K562 (cell line): ENCODE data around the gene ALG8. TPM values are rescaled to one million over a fixed set of nuclear protein-coding genes. Genes with fewer than 3 reads are reported as not detected.

ENCODE experiments used
- AFF1 ChIP-seq, 2 experiments: fragments of 450-650 bp; IDR thresholded peaks; 2 replicates each; pipeline ENCODE4 v1.6.1; 2018; ENCODE audit warnings: mild to moderate bottlenecking in 2 of 2, low read depth in 1 of 2; ENCODE audit not compliant: partially characterized antibody in 2 of 2
- ATF1 ChIP-seq, 2 experiments: fragments of 450-650 bp in 1 of 2; IDR thresholded peaks; 2 replicates each; pipeline ENCODE4 v1.6.1; 2016; ENCODE audit warnings: missing compliant biosample characterization in 1 of 2, missing genetic modification characterization in 1 of 2
- BMI1 ChIP-seq: fragments of 150-350 bp; IDR thresholded peaks from 2 replicates; pipeline ENCODE4 v1.6.1; 2014; ENCODE audit warnings: low read length
- BRD9 ChIP-seq: fragments of 450-650 bp; IDR thresholded peaks from 2 replicates; pipeline ENCODE4 v1.6.1; 2018; ENCODE audit warnings: low read depth; ENCODE audit not compliant: partially characterized antibody
- CC2D1A ChIP-seq: fragments of 450-650 bp; IDR thresholded peaks from 2 replicates; pipeline ENCODE4 v1.6.1; 2017; ENCODE audit warnings: mild to moderate bottlenecking
- E2F4 ChIP-seq: sonication (generic); formaldehyde crosslinking; IDR thresholded peaks from 2 replicates; pipeline ENCODE4 v1.8.0; 2022; ENCODE audit warnings: mild to moderate bottlenecking, low read depth, missing genetic modification reagents
- ESRRA ChIP-seq: fragments of 450-650 bp; IDR thresholded peaks from 2 replicates; pipeline ENCODE4 v1.6.1; 2014; ENCODE audit warnings: low read depth, mild to moderate bottlenecking, moderate library complexity, borderline replicate concordance
- HCFC1 ChIP-seq: IDR thresholded peaks from 2 replicates; pipeline ENCODE4 v1.6.1; 2012; ENCODE audit warnings: low read depth, low read length, improper control_type of control experiment
- LARP7 ChIP-seq: fragments of 450-650 bp; IDR thresholded peaks from 2 replicates; pipeline ENCODE4 v1.6.1; 2016
- MBD2 ChIP-seq: sonication (generic); IDR thresholded peaks from 2 replicates; pipeline ENCODE4 v1.6.1; 2016; ENCODE audit warnings: low read depth, borderline replicate concordance
- PPARD ChIP-seq: fragments of 250-450 bp; sonication (Bioruptor Pico); IDR thresholded peaks from 2 replicates; pipeline ENCODE4 v1.8.0; 2022; ENCODE audit warnings: inconsistent platforms, mild to moderate bottlenecking, moderate library complexity
- RBBP5 ChIP-seq: fragments of 200-600 bp; sonication (generic); IDR thresholded peaks from 2 replicates; pipeline ENCODE4 v1.6.1; 2012; ENCODE audit warnings: borderline replicate concordance, mild to moderate bottlenecking, low read length, control low read depth, inconsistent platforms; ENCODE audit not compliant: insufficient read depth, poor library complexity, severe bottlenecking
- YY1 ChIP-seq, 3 experiments: IDR thresholded peaks; 2 replicates each; pipeline ENCODE4 v1.6.1; 2011; ENCODE audit warnings: low read length in 2 of 3, mild to moderate bottlenecking in 2 of 3, moderate library complexity in 2 of 3, borderline replicate concordance in 1 of 3, control low read depth in 1 of 3, low read depth in 1 of 3; ENCODE audit not compliant: insufficient read depth in 3 of 3, insufficient replicate concordance in 2 of 3, control insufficient read depth in 1 of 3, insufficient read length in 1 of 3; ENCODE audit errors: extremely low read depth in 1 of 3
- ZC3H4 ChIP-seq: sonication (generic); formaldehyde crosslinking; IDR thresholded peaks from 2 replicates; pipeline ENCODE4 v1.9.0; 2021; ENCODE audit warnings: missing genetic modification reagents, borderline replicate concordance
- ZFP36 ChIP-seq: fragments of 150-350 bp; IDR thresholded peaks from 2 replicates; pipeline ENCODE4 v1.6.1; 2018; ENCODE audit warnings: low read length, low read depth; ENCODE audit not compliant: partially characterized antibody
- ZNF24 ChIP-seq: fragments of 450-650 bp; IDR thresholded peaks from 2 replicates; pipeline ENCODE4 v1.6.1; 2016
- ZNF354B ChIP-seq: fragments of 250-450 bp; sonication (Bioruptor Pico); IDR thresholded peaks from 2 replicates; pipeline ENCODE4 v1.4.0; 2020
- ZNF395 ChIP-seq: fragments of 200-800 bp; sonication (Bioruptor generic); IDR thresholded peaks from 2 replicates; pipeline ENCODE4 v1.6.1; 2017; ENCODE audit warnings: missing genetic modification characterization, missing compliant biosample characterization
- polyA plus RNA-seq, 8 experiments: library from polyadenylated mRNA; depleted of rRNA in 4 of 8; stranded (reverse) in 5 of 8; unstranded in 3 of 8; fragments of >200 nt; fragmentation: Nextera tagmentation in 2 of 8; fragmentation: Illumina TruSeq in 1 of 8; extraction: Ambion mirVana in 2 of 8; extraction: Trizol in 1 of 8; gene quantifications; 2 replicates each; pipeline versions ENCODE4 v1.2.1 to v1.2.3, GENCODE V29; 2011 to 2014; ENCODE audit warnings: inconsistent platforms in 1 of 8, missing spikeins in 1 of 8
- total RNA-seq, 7 experiments: library from RNA; depleted of rRNA in 6 of 7; stranded (reverse); fragments of >200 nt in 6 of 7; fragmentation: Illumina TruSeq in 2 of 7; extraction: Trizol in 2 of 7; gene quantifications; 2 replicates each; pipeline versions ENCODE4 v1.2.1 to v1.2.3, GENCODE V29; 2011 to 2021; ENCODE audit warnings: low replicate concordance in 1 of 7

Gene ALG8
- total and polyA plus RNA-seq, 9 of the 15 experiments (the other 6 are each of a cell fraction or from before 2014, with no cell fraction given) = 59.3 to 189 (median 106) TPM

- TF ChIP-seq ATF1 (CRISPR knock-in tag; IDR thresholded peaks at IDR 0.05) (no peak), ATF1 (tag; IDR thresholded peaks at IDR 0.05) (peak; percentile 85), LARP7 (peak; percentile 84; the same call in 1 of the 2 replicates), ZC3H4 (CRISPR knock-in tag) (no peak), ESRRA (peak; percentile 61; the same call in 1 of the 2 replicates), BMI1 (no peak), ZNF24 (0 out of 2 replicates have a peak, but pooled peaks have one; percentile 14), ZNF395 (CRISPR knock-in tag) (peak; percentile 73; the same call in 1 of the 2 replicates), RBBP5 (peak; percentile 83), BRD9 (peak; percentile 61), MBD2 (peak; percentile 70), YY1 (IDR thresholded peaks at IDR 0.05; ENCODE audit: borderline replicate concordance in 1 of 3, control insufficient read depth in 1 of 3, extremely low read depth in 1 of 3, insufficient read depth in 3 of 3, insufficient read length in 1 of 3, insufficient replicate concordance in 2 of 3, low read depth in 1 of 3, low read length in 2 of 3) (peak in 1 of 3 experiments; percentile 7), CC2D1A (peak; percentile 71), AFF1 (IDR thresholded peaks at IDR 0.05; ENCODE audit: low read depth in 1 of 2, partially characterized antibody in 2 of 2) (peak in 1 of 2 experiments; percentile 97), HCFC1 (peak; percentile 98), PPARD (no peak), ZNF354B (CRISPR knock-in tag) (no peak), ZFP36 (peak; percentile 18), E2F4 (0 out of 2 replicates have a peak, but pooled peaks have one; percentile 16)
Measured at GRCh38 chr11:78188286-78189173, 49.1 kb upstream of the ALG8 start, which contains the start of the genes KCTD21 and USP35 (continued).
